Effector CD4-positive, alpha-beta T cell (primary cell): Measurements from ENCODE around the gene RCAN3.
"Not testable (repeated sequence)": the region's sequence is repeated elsewhere in the genome, so short reads cannot be mapped to it uniquely, and the experiment has no call there.

Source experiments
- DNase-seq: peaks from one replicate; pipeline ENCODE4 v3.0.0-alpha.2; 2020

Gene RCAN3

DNA sequence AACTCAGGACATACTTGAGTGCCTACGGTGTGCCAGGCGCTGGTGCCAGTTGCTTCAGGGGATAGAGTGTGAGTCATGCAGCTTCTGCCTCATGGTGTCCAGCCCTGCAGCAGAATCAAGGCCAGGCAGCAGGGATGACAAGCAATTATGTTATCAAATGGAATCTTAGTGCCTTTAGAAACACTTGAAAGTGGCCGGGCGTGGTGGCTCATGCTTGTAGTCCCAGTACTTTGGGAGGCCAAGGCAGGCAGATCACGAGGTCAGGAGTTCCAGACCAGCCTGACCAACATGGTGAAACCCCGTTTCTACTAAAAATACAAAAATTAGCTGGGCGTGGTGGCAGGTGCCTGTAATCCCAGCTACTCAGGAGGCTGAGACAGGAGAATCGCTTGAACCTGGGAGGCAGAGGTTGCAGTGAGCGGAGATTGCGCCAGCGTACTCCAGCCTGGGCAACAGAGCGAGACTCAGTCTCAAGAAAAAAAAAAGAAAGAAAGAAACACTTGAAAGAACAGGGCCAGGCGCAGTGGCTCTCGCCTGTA is 13.1 kb downstream of the RCAN3 start:
- DNase-seq = not testable (repeated sequence)

DNA sequence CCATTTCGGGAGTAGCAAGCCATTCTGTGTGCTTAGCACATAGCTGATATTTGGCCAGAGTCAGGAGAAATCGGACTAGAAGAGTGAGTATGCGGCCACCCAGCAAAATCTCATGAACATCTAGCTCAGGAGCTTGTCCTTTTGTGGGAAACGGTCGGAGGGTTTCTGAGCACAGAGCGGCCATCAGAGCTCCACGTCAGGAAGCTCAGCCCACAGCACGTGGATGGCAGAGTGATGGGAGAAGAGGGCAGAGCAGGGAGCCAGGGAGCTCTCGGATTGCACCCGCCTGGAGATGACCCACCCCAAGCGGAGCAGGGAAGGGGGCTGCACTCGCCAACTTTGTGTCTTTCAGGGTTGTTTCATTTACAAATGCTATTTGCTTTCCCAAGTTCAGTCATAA is 13.9 kb downstream of the RCAN3 start:
- no peak for DNase-seq

DNA sequence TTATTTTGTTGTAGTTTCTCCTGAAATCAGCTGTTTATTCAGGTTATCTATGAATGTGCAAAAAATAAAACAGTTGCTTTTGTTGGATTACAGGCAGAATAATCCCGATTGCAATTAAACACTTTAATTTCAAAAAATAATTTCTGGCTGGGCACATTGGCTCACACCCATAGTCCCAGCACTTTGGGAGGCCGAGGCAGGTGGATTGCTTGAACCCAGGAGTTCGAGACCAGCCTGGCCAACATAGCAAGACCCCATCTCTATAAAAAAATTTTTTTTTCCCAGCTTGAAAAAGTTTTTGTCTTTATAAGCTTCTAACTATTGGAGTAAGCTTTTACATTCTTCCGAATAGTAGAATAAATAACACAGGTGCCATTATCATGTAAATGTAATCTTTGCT is 15.3 kb downstream of the RCAN3 start:
- DNase-seq = no peak

DNA sequence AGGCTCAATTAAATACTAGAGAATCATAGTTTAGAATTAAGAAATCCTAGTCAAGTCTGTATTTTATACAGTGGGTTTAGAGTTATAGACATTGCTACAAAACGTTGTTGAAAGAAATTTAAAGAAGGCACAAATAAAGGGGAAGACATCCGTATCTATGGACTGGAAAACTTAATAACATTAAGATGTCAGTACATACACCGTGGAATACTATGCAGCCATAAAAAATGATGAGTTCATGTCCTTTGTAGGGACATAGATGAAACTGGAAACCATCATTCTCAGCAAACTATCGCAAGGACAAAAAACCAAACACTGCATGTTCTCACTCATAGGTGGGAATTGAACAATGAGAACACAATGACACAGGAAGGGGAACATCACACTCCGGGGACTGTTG is 17.6 kb downstream of the RCAN3 start:
- not testable (repeated sequence) for DNase-seq

DNA sequence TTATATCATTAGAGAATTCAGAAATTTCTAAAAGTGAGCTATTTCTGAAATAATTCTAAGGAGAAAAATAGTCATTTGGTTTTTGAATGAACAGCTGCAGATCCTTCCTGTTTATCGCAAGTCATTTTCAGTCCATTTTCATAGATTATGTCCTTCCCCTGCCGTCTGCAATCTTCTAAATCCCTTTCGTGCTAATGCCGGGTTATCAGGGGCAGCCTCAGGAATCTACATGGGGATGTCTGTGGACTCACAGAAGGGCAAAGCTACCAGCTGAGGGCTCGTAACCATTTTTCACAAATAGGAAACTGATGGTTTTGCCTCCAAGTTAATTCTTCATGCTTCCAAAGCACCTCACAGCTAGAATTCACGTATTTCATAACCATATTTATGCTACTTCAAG is 23.0 kb downstream of the RCAN3 start:
- DNase-seq = no peak

DNA sequence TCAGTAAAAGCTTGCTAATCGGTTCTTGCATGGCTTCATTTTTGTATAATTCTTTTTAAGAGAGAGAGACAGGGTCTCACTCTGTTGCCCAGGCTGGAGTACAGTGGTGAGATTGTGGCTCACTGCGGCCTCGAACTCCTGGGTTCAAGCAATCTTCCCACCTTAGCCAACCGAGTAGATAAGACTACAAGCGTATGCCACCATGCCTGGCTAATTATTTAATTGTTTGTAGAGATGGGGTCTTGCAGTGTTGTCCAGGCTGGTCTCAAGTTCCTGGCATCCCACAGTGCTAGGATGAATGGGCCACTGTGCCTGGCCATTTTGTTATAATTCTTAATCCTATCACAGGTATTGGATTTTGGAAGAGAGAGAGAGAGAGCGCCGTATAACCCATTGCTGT is 23.4 kb downstream of the RCAN3 start:
- DNase-seq = no peak

DNA sequence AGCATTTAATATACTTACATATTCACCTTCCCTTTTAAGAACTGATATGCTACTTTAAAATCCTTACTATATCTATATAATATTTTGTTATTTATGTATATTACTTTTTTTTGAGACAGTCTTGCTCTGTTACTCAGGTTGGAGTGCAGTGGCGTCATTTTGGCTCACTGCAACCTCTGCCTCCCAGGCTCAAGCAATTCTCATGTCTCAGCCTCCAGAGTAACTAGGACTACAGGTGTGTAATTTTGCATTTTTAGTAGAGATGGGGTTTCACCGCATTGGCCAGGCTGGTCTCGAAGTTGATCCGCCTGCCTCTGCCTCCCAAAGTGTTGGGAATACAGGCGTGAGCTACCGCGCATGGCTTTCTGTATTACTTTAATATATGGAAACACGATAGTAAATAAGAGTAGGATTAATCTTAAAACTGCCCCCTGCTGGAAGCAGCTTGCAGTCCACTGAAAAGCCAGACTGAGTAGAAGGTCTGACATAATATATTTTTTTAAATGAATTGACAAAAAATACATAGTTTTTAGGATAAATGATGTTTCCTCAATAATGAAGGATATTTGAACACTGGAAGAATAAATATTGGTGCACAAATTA is 24.4 kb downstream of the RCAN3 start:
- peak; percentile 25 for DNase-seq

DNA sequence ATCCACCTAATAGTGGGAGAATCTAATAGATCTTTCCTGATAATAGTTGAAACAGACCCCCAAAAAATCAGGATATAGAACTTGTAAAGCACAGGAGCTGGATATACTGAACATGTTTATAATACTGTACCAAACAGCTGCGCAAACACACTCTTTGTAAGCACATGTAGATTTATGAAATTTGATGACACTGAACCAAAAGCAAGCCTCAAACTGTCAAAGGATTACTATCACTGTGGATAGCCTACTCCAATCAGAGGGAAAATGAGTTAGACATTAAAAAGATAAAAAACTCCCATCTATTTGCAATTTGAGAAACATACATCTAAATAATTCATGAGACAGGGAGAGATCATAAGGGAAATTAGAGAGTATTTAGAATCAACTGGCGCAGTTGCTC is 26.1 kb downstream of the RCAN3 start:
- no peak for DNase-seq

DNA sequence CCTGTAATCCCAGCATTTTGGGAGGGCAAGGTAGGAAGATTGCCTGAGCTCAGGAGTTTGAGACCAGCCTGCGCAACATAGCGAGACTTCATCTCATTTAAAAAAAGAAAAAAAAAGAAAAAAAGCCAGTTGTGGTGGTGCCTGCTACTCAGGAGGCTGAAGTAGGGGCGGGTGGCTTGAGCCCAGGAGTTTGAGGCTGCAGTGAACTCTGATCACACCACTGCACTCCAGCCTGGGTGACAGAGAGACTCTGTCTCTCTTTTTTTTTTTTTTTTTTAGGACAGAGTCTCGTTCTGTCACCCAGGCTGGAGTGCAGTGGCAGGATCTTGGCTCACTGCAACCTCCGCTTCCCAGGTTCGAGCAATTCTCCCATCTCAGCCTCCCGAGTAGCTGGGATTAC is 26.7 kb downstream of the RCAN3 start:
- not testable (repeated sequence) for DNase-seq

DNA sequence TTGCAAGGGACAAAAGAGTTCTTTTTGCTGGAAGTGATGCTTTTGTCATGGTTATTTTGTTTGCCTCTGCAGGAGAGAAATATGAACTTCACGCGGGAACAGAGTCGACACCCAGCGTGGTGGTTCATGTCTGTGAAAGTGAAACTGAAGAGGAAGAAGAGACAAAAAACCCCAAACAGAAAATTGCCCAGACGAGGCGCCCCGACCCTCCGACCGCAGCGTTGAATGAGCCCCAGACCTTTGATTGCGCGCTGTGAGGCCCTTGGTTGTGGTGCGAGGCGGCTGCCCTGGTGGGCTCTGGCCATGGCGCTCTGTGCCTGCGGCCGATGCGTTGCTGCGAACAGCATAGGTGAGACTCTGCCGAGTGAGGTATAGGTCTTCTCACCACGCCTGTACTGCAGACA is 32.4 kb downstream of the RCAN3 start:
- peak; percentile 71 for DNase-seq

DNA sequence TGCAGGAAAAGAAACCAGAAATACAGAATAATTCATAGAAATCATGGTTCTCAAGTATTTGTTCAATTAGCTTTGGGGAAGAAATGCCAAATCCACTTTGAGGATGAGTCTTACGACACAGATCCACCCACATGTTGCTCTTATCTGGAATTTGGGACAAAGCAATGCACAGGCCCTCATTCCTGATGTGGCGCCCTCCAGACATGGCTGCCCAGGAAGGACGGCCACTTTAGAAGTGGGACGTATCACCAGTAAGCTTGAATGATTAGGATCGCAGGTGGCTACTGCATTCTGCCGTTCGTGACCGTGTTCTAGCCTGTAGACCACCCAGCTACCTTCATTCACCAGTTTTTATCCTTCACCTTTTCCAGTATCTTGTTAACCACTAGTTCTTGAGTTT is 33.1 kb downstream of the RCAN3 start:
- no peak for DNase-seq

DNA sequence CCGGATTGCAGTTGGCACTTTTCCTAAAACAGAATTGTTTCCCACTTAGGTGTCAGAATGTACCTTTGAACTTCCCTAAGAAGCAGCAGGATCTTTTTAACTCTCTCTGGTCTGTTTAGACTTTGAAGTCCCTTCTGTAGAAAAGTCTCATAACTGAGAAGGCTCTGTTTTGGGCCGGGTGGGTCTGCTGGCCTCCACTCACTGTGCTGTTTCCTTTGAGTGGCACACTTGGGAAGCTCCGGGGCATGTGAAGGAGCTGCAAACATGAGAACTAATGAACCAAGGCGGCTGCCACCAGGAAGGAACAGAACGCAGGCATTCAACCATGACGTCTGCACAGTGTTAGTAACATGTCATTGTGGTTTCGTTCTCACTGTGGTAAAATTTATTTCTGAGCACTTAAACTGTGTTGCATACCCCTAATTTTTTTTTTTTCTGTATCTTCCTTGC is 33.8 kb downstream of the RCAN3 start:
- peak; percentile 77 for DNase-seq

DNA sequence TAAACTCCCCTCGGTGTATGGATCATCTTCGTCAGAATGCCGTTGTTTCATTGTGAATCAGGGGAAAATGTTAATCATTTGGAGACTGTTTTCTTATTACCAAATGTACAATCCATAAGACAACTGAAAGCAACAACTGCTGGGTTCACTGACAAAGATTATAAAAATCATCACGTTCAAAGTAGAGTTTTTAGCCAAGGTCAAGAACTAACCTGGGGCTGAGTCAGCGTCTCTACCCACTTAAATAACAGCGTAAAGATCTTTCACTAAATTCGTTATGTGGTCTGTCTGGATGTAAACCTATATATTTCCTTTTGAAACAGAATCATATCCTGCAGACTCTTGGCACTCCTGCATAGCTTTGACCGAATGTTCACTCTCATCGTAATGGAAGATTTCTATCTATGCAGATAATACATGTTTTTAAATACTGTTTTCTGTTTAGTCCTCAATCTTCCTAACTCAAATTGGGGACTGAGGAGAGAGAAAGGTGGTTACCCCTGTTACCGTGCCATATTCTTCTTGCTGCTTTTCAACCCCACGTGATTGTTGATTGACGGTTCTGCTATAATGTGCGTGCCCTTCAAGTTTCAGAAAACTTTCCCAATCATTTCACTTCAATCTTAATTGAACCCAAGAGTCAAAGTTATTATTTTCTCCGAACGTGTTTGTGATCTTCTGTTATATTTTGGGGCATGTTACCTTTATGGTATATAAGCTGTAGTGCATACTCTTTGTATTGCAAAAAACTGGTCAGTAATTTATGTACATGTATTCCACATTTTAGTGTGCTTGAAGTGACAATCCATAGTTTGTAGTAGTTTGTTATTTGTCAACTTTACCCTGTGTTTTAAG is 37.6 kb downstream of the RCAN3 start:
- DNase-seq = no peak

DNA sequence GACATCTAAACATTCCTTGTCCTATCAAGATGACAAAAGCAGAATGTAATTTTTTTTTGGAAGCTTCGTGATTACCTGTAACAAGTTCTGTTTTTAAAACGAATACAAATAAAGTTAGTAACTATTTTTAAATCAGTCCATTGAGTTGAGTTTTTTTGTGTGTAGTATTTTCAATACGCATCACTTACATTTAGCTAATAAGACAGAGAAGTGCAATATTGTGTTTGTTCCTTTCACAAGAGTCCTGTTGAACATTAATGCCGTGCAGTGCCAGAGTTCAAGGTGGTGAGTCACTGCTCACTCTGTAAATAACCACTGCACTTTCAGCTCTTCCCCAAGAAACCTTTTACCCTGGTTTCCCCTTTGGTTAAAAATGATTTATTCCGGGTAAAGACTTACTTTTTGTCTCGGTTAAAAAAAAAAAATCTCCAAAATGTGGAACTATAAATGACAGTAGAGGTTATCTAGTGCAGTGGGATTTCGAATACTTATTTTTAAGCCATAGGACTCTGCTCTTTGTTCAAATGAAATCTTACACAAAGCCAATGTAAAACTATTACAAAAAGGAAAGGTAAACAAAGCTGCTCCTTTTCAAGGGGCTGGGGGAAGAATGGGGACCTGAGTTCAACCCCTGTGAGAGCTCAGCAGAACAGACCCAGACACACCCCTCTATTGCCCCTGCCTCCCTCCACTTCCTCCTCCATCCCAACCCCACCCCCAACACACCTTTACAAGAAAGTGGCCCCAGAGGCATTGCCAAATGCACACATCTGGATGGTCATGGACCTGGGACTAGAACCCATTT is 38.5 kb downstream of the RCAN3 start:
- DNase-seq = peak; percentile 12

DNA sequence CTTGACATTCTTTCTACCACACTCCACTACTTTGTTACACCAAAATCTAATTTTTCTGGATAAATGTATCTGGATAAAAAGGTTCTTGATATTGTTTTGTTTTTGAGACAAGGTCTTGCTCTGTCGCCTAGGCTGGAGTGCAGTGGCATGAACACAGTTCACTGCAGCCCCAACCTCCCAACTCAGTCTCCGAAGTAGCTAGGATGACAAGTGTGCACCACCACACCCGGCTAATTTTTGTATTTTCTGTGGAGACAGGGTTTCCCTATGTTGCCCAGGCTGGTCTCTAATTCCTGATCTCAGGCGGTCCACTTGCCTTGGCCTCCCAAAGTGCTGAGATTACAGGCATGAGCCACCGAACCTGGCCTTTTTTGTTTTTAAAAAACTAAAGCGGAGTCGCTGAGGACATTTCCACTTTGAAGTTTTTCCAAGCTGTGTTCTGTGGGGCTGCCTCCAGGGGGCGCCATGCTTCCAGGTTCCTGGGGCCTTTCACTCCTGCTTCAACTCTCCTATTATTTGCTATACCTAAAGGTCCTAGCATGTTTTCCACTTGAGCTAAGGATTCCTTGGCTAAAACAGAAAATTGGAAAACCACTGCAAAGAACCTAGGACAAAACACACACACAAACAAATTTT is 39.2 kb downstream of the RCAN3 start:
- DNase-seq = no peak

DNA sequence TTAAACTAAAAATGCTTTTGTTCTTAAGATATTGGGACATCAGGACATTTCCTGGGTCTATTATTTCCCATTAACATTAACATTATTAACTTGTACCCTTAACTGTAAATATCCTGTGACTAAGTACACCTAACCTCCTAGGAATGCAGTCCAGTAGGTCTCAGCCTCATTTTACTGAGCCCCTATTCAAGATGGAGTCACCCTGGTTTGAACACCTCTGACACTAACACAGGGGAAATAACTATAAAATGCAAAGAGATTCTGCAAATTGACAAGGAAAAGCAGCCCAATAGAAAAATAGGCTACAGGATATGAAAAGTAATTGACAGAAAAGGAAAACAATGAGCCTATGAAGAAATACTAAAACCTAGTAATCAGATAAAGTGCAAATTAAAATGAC is 41.6 kb downstream of the RCAN3 start:
- DNase-seq = no peak

DNA sequence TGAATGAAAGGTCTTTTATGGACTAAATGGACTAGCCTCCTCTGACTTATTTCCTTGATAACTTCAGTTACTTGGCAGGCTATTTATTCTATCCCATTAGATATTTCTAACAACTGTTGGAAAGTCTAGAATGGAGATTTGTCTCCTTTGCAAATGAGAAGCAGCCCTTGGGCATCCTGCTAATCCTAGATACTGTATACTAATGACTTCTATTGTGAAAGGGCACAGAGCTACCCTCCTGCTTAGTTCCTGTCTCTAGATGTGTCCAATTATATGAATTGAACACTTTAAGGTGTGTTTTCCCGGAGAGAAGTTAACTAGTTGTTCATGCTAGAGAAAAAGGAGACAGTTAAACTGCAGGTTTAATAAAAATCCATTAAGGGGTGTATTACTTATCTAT is 43.0 kb downstream of the RCAN3 start:
- DNase-seq = no peak

DNA sequence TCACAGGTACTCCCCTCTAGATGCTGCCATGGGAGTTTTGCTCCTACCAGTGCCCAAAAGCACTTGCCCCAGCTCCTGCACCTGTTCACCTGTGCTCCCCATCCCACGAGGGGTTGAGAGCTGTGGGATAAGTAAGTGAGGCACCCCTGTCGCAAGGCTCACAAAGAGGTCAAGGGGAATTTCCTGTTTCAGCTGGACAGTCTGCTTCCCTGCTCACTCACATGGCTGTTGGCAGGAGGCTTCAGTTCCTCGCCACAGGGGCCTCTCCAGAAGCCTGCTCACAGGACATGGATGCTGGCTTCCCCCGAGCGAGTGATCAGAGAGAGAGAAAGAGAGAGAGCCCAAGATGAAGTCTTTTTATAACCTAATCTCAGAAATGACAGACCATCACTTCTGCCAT is 44.6 kb downstream of the RCAN3 start:
- no peak for DNase-seq

DNA sequence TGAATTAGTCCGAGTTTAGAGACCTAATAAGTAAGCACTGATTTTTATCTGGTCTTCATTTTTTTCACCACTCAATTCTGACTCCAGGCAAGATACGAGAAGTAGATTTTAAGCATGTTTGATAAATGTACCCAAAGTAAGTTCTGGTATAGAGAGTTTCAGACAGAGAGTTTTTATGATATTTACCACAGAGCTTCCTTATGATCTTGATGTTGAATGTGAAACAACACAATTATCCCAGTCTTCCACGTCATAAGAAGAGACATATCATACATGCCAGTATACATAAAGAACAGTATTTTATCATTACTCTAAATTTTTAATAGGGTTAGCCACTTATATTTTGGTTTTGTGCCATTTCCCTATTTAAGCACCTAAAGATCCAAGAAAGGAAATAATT is 45.4 kb downstream of the RCAN3 start:
- no peak for DNase-seq

DNA sequence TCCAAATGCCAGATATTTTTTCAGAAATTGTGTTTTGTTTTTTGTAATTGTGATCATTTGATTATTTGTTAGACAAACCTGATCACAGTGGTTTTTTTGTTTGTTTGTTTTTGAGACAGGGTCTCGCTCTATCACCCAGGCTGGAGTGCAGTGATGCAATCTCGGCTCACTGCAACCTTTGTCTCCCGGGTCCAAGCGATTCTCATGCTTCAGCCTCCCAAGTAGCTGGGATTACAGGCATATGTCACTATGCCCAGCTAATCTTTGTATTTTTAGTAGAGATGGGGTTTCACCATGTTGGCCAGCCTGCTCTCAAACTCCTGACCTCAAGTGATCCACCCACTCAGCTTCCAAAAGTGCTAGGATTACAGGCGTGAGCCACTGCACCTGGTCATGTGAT is 46.6 kb downstream of the RCAN3 start:
- DNase-seq = not testable (repeated sequence)

DNA sequence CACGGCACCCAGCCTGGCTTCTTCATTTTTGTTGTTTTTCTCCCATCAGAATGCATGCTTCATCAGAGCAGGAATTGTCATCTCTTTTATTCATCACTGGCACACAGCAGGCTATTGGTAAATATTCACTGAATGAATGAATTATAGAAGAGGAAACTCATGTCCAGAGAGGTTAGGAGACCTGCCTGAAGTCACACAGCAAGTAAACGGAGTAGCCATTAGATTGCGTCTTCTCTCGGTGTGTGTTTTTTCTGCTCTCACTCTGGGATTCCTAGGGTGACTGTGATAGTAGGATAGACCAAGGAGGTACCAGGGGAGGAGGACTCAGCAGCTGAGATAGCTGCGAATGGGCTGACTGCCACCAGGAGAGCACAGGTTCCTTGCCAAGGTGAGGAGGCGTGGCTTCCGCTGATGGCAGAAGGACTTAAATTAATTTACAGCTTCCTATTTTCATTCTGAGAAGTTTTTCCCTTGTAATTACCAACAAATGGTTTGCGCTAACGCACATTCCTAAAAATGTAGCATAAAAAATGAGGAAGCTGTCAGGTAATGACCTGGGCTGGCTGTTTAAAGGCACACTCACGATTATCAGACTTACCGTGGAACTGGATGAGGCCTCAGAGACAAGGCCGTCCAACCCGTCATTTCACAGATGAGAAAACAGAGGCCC is 48.8 kb downstream of the RCAN3 start:
- DNase-seq = no peak

DNA sequence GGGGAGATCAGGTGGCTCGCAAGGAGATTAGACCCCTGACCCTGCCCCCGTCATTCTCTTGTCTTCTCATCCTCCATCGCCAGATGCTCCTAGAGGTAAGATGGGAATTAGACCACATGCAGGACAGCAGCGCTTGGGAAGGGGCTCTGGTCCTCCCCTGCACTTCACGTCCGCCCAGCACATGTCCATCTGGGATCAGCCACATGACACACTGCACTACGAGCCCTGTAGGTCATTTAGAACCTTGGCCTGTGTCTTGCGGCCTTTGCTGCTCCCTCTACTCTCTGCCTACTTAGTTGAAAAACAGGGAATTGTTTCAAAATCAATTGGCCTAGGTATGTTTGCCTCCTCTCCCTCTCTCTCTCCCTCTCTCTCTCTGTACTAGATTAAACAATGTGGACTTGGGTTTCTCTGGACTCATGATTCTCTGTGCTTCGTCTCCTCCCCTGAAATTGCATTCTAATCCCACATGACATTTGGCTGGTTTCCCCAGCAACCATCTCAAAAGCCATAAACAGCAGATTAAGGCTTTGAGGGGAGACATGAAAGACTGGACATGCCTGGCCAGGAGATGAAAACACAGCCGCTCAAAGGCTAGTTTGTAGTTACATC is 49.4 kb downstream of the RCAN3 start:
- DNase-seq = no peak
